KBM-7 (cell line): ENCODE data around the gene OR2T27.
"Not testable (repeated sequence)": the region's sequence is repeated elsewhere in the genome, so short reads cannot be mapped to it uniquely, and the experiment has no call there.

Source experiments
- DNase-seq: peaks from one replicate; pipeline ENCODE4 v3.0.0-alpha.2; 2015
- in situ Hi-C: fragments of 300-500 bp; cut with MboI; formaldehyde crosslinking; loops from 2 replicates; pipeline ENCODE4 v1.14.3; 2020; ENCODE audit warnings: low sequenced_read_pairs, low pct_unique_long_range_greater_than_20kb, mixed read lengths

OR2T27 gene

GRCh38 chr1:248655354-248655753 lies at the start of gene OR2T27:
OR2T27 (minus strand) TSS chr1:248655528; CDS start chr1:248650884, 4,644 bp downstream.
- in situ Hi-C loops, DNase-seq: not testable (repeated sequence)

- DNase-seq, result no peak
- in situ Hi-C loops, result no loop called here
Observed at GRCh38 chr1:248704606-248705005, 49.3 kb upstream of the OR2T27 start.

GRCh38 chr1:248703674-248704073 lies 48.3 kb upstream of the OR2T27 start:
- in situ Hi-C loops, result no loop called here
- DNase-seq, result no peak

DNA sequence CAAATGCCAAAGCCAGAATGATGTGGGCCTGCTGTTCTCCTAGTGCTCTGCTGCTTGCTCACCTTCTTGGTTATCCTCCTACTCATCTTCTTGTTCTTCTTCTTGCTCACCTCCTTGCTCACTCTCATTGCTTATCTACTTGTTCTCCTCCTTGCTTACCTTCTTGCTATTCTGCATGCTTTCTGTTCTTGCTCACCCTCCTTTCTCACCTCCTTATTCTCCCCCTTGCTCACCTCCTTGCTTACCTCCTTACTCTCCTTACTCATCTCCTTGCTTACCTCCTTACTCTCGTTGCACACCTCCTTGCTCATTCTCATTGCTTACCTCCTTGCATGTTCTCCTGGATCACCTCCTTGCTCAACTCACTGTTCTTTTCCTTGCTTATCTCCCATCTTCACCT lies 47.4 kb upstream of the OR2T27 start, which contains the start of gene OR14I1:
Gene OR14I1, minus strand, starts transcription at position 53 of the 400 bp plus-strand sequence.
- DNase-seq, result no peak
- in situ Hi-C loops, result no loop called here

DNA sequence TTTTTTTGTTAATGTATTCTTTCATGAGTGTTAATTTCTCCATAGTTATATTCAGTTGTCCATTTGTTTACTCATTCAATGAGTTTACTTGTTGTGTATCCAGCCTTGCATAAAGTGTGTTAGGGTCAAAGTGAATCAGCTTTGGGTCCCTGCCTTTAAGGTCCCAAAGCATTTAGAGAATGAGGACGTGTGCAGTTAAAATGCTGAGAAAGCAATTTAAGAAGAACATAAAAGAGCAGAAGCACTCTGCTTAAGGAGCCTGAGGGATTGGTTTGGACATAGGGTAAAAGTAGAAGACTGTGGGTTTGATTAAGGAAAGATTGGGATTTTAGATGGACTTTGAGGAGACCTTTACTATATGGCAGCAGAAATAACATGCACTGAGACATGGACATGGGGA lies 43.8 kb upstream of the OR2T27 start:
- no peak for DNase-seq
- in situ Hi-C loops, result no loop called here

DNA sequence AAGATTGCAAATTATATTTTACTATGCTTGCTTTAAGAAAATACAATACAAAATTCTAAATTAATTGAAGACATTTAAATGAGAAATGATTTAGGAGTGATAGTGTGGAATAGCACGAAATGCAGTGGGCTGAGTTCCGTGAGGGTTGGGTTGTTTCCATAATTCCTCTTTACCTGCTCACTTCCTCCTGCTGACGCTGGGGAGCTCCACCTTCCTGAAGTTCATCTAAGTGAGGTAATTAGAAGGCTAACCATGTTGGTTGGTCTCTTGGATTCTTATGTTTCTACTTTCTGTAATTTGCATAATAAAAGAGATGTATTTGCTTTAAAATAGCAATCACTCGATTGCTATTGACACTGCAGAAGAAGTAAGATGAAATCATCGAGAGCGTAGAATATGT lies 42.6 kb upstream of the OR2T27 start:
- in situ Hi-C loops, result no loop called here

DNA sequence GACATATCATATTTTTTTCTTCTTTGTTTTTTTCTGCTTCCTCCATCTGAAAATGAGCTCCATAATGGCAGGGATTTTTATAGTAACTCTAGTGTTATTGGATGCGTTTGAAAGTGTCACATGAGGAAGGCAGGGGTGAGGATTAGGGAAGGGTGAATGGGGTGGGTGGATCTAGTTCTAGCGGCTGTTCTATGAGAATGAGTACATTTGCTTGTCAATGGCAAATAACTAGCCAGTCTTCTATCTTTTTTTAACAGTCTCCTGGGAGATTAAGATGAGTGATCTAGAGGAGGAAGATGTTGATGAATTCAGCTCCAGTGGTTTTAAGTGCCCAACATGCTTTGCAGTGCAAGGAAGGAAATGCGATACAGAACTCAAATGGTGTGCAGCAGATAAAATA lies 41.4 kb upstream of the OR2T27 start:
- in situ Hi-C loops, result no loop called here
- no peak for DNase-seq

More for the DNA sequence above, 42.6 kb upstream of the OR2T27 start:
- DNase-seq, result no peak

- peak; percentile 48 for DNase-seq
- in situ Hi-C loops, result no loop called here
Observed at GRCh38 chr1:248696261-248696660, 40.9 kb upstream of the OR2T27 start.

GRCh38 chr1:248695451-248696132 lies 40.3 kb upstream of the OR2T27 start:
- DNase-seq, result no peak
- in situ Hi-C loops, result no loop called here

DNA sequence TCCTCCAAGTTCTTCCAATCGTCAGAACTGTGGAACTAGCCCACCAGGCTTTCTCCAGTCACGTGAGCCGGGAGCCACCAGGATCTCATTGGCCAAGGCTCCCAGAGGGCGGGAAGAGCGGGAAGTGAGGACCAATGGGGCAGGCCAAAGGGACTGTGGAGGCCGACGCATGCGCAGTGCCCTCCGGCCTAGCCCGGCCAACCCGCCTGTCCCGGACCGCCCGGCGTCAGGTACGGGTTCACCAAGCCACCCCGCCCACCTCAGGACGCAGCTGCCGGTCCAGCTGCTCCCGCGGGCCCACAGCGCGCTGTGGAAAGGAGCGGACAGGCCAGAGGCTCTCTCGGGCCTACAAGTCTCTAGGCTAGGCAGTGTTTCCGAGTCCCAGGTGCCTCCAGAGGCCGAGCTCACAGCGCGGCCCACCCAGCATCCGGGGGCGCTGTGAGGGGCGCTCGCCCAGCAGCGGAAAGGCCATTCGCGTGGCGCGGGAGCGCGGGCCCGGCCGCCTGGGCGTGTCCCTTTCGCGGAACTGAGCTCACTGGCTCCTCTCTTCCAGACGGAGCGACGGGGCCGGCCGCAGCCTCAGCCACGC lies 36.3 kb upstream of the OR2T27 start:
- in situ Hi-C loops, result no loop called here
- DNase-seq, result no peak

DNA sequence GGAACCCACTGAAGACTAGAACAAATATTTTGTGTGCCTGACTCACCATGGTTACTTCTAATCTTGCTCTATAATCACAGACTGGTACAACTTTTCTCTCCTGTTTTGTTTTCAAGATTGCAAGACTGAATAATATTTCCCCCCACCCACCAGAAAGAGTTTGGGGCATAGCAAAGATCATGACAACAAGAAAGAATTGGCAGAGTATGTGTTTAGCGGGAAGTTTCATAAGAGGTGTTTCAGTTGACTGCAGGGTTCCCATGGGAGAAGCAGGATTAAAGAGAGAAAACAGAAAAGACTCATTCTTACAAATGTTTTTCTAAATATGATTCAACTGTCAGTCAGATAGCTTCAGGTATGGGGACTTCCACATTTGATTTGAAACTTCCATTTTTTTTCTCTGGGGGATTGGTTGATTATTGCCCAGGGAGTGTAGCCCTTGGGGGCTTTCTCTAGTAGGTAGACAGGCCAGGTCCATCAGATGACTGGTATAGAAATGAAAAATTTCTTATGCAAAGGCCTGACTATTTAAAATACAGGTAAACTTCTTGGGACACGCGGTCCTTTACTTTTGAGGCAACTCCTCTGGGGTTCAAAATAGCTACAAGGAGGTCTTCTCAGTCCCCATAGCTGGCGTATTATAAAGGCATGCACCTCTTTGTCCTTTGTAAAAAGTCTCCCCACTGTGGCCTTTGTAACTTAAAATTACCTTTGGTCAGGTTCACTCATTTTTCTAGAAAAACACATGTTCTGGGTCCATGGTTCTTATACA lies 33.4 kb upstream of the OR2T27 start:
- no peak for DNase-seq
- in situ Hi-C loops, result no loop called here

DNA sequence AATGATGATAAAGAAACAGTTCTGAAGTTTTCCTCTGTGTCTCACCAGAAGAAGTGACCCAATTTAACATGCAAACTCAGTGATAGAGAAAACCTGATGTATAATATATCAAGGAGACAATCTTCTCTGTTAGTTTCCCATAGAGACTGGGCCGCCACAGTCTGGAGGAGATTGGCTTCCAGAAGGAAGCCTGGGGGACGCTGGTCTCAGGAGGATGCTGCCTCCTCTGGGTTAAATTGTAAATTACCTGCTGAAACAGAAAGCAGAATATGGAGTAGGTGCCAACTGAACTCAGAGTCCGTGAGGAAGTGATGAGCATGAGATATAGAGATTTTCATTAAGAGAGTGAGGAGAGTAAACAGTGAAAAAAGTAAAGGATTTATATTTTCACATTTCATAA lies 31.5 kb upstream of the OR2T27 start:
- in situ Hi-C loops, result no loop called here
- peak; percentile 49 for DNase-seq

DNA sequence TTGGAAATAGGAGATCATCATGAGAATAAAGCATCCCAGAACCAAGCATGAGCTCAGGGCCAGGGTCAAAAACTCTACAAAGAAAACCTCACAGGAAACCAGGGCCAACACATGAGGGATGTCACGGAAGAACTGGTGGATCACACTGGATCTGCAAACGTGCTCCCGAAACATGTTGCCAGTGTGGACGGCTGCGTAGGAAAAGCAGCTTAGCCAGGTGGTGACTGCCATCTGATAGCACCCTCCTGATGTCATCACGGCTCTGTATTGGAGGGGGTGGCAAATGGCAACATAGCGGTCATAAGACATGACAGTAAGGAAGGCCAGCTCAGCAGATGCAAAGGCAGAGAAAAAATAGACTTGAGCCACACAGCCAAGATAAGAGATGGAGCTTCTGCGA lies 26.3 kb upstream of the OR2T27 start:
- DNase-seq, result no peak
- in situ Hi-C loops, result no loop called here

- DNase-seq, result peak; percentile 32
- in situ Hi-C loops, result no loop called here
Observed at GRCh38 chr1:248670003-248670402, 14.7 kb upstream of the OR2T27 start.

DNA sequence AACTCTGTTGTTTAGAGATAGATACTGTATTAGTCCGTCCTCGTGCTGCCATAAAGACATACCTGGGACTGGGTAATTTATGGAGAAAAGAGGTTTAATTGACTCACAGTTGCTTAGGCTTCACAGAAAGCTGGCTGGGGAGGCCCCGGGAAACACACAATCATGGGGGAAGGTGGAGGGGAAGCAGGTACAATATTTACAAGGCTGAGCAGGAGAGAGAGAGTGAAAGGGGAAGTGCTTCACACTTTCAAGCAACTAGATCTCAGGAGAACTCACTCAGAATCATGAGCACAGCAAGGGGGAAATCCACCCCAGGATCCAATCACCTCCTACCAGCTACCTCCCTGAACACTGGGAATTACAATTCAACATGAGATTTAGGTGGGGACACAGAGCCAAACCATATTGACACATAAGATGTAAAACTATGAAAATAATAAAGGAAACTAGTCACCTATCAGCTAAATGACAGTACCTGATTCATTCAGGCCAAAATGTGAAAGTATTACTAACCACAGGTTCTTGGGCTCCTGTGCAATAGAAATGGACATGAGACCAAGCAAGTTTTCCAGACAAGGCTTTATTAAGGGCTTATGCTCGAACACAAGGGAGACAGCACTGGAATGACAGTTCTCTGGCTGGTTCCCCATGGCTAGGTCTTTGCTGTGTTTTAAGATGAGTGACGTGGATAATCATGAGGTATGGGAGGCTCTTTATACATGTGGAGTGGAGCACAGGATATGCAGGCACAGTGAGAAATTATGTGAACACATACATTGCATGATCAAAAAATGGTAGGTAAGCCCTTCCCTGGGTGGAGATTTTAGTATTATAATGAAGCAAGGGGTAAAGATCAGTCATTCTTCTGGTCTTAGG lies 8.4 kb upstream of the OR2T27 start:
- in situ Hi-C loops, result not testable (repeated sequence)
- DNase-seq, result peak; percentile 20

DNA sequence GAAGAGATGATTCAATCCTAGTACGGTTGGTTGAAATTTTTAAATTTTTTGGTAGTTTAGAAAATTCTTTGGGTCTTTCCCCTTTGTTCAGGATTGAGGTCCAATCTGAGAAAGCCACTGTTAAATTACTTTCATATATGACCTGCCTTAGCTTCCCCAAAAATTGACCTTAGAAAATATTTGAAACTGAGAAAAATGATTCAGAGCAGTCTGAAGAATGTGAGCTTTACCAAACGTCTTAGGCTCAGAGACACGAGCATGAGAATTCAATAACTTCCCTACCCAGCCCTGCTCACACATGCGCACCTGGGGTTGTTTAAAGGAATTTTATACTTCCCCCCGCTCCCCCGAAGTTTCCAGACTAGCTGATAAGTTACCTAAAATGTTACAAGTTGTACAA lies 1.5 kb upstream of the OR2T27 start:
- in situ Hi-C loops, DNase-seq: not testable (repeated sequence)

DNA sequence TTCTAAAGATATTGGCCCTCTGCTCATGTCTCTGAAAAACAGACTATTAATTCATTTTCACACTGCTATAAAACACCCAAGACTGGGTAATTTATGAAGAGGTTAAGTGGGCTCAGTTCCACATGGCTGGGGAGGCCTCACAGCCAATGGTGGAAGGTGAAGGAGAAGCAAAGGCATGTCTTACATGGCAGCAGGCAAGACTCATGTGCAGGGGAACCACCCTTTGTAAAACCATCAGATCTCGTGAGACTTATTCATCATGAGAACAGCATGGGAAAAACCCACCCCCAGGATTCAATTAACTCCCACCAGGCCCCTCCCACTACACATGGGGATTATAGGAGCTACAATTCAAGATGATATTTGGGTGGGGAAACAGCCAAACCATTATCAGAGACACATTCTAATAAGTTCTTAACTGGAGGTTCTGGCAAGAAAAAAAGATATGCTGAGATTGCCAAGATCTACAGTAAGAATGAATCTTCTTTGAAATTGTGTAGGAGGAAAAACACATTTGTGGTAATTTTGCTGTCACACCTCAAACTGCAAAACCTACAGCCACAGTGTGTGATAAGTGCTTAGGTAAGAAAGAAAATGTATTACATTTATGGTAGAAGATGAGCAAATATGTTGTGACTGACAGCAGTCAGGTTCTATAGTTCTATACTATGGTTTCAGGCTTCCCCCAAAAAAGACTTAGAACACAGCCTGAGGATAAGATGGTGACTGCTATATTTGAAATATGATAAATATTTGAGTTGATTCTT lies 6.4 kb downstream of the OR2T27 start:
- in situ Hi-C loops, result loop anchor here (5.0 kb wide), 1 partner anchor 207 kb away; no protein-coding TSS in a partner anchor
- DNase-seq, result not testable (repeated sequence)

DNA sequence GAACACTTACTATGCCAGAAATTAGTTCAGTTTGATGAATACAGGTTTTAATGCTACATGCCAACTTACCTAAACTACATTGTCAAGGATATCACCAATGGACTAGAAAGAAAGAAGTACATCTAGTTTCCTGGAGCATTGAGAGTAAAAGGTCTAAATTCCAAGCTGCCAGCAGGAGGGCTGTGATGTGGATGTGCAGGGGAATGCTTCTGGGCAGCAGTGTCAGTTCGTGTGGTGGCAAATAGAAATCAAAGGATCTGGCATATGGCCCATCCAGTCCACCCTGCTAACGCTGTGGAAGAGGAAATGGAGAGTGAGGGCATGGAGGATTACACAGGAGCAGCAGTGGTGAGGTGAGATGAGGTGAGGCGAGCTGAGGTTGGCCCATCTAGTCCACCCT lies 10.2 kb downstream of the OR2T27 start, which contains the start of gene OR2T35:
Gene OR2T35, minus strand, starts transcription at position 101 of the 400 bp plus-strand sequence. CDS start 6,020 bp downstream, outside the sequence.
- in situ Hi-C loops, result loop anchor here (5.0 kb wide), 1 partner anchor 203 kb away; no protein-coding TSS in a partner anchor
- not testable (repeated sequence) for DNase-seq
